ENCODE measurements around the gene CALHM1.
"Not testable (repeated sequence)": the region's sequence is repeated elsewhere in the genome, so short reads cannot be mapped to it uniquely, and the experiment has no call there.

Gene CALHM1

GRCh38 chr10:103486635-103487409 is 28.1 kb upstream of the CALHM1 start:
- DNase-seq, result not testable (repeated sequence)

- DNase-seq, result no peak
Observed at GRCh38 chr10:103481974-103482531, 23.4 kb upstream of the CALHM1 start.

GRCh38 chr10:103480521-103480920 is 21.8 kb upstream of the CALHM1 start:
- no peak for DNase-seq

GRCh38 chr10:103479135-103479534 is 20.4 kb upstream of the CALHM1 start, which contains the start of gene CALHM3:
Gene CALHM3 (minus strand): TSS chr10:103479240. CDS start chr10:103479032, 208 bp downstream.
- DNase-seq, result no peak

- DNase-seq, result no peak
Observed at GRCh38 chr10:103478671-103479070, 20.0 kb upstream of the CALHM1 start.

- no peak for DNase-seq
Observed at GRCh38 chr10:103476046-103476768, 17.5 kb upstream of the CALHM1 start.

GRCh38 chr10:103475437-103475836 is 16.7 kb upstream of the CALHM1 start:
- no peak for DNase-seq

- DNase-seq, result no peak
Observed at GRCh38 chr10:103474077-103474476, 15.4 kb upstream of the CALHM1 start.

- DNase-seq, result no peak
Observed at GRCh38 chr10:103473261-103473671, 14.6 kb upstream of the CALHM1 start.

GRCh38 chr10:103472005-103472404 is 13.3 kb upstream of the CALHM1 start:
- DNase-seq, result no peak

GRCh38 chr10:103470761-103471653 is 12.3 kb upstream of the CALHM1 start:
- no peak for DNase-seq

- DNase-seq, result no peak
Observed at GRCh38 chr10:103469201-103469600, 10.5 kb upstream of the CALHM1 start.

- DNase-seq, result no peak
Observed at GRCh38 chr10:103467406-103467805, 8.7 kb upstream of the CALHM1 start.

- DNase-seq, result no peak
Observed at GRCh38 chr10:103466734-103467133, 8.0 kb upstream of the CALHM1 start.

GRCh38 chr10:103465411-103466179 is 6.9 kb upstream of the CALHM1 start:
- DNase-seq, result no peak

- DNase-seq, result no peak
Observed at GRCh38 chr10:103463499-103463898, 4.8 kb upstream of the CALHM1 start.

GRCh38 chr10:103459615-103460014 is 915 bp upstream of the CALHM1 start:
- no peak for DNase-seq

GRCh38 chr10:103457896-103458583 is 660 bp downstream of the CALHM1 start:
- no peak for DNase-seq

- DNase-seq, result no peak
Observed at GRCh38 chr10:103457176-103457712, 1.5 kb downstream of the CALHM1 start.

GRCh38 chr10:103456074-103456660 is 2.5 kb downstream of the CALHM1 start:
- no peak for DNase-seq

- DNase-seq, result no peak
Observed at GRCh38 chr10:103455235-103455634, 3.5 kb downstream of the CALHM1 start.

Measured in 8988T (cell line).